Measurements from ENCODE around the gene DCAKD.

- no peak for TF ChIP-seq POLR2A (IDR thresholded peaks at IDR 0.05; ENCODE audit: low read depth, low read length)
- TF ChIP-seq TAF1 (IDR thresholded peaks at IDR 0.05; ENCODE audit: low read depth, low read length), result no peak
- no peak for TF ChIP-seq POLR2AphosphoS5 (IDR thresholded peaks at IDR 0.05; ENCODE audit: low read depth, low read length)
- no peak for TF ChIP-seq SPI1 (IDR thresholded peaks at IDR 0.05; ENCODE audit: low read depth, low read length)
Observed at GRCh38 chr17:45034599-45034998, 16.8 kb downstream of the DCAKD start.

Measured in GM12891 (cell line).